Breast epithelium (tissue), 4 donors: ENCODE data around the gene APBA1. TPM values are rescaled to one million over a fixed set of nuclear protein-coding genes. Genes with fewer than 3 reads are reported as not detected.

Experiments used
- DNase-seq, 2 donors: peaks; one replicate each; pipeline ENCODE4 v3.0.0-alpha.2; 2019; ENCODE audit warnings: low spot score in 2 of 2
- H3K27ac ChIP-seq, 2 donors: fragments of 200-600 bp; sonication (generic) in 1 of 2; one replicate each; pipeline ENCODE4 v1.5.1; 2016 to 2019; ENCODE audit warnings: mild to moderate bottlenecking in 1 of 2
- H3K27me3 ChIP-seq, 2 donors: fragments of 200-600 bp; sonication (generic) in 1 of 2; one replicate each; pipeline versions ENCODE4 v1.5.1 to v1.6.0; 2017 to 2019; ENCODE audit warnings: control low read depth in 1 of 2, mild to moderate bottlenecking in 1 of 2
- H3K36me3 ChIP-seq: fragments of 200-600 bp; one replicate; pipeline ENCODE4 v1.5.1; 2019
- H3K4me1 ChIP-seq, 2 donors: fragments of 200-600 bp; sonication (generic); one replicate each; pipeline ENCODE4 v1.5.1; 2016 to 2019; ENCODE audit warnings: control low read depth in 1 of 2
- H3K4me3 ChIP-seq, 3 donors: fragments of 200-600 bp; sonication (generic); 1 replicate in 2 of 3; 2 replicates in 1 of 3; pipeline ENCODE4 v1.5.1; 2016 to 2019; ENCODE audit warnings: mild to moderate bottlenecking in 3 of 3, moderate library complexity in 2 of 3
- H3K9me3 ChIP-seq, 2 donors: fragments of 200-600 bp; sonication (generic) in 1 of 2; one replicate each; pipeline ENCODE4 v1.5.1; 2016 to 2019; ENCODE audit warnings: control low read depth in 1 of 2
- POLR2A ChIP-seq: fragments of 450-650 bp; IDR thresholded peaks from one replicate; pipeline ENCODE4 v1.6.1; 2016; ENCODE audit warnings: antibody characterized with exemption, mild to moderate bottlenecking, moderate library complexity
- POLR2AphosphoS5 ChIP-seq, 3 donors: sonication (generic); formaldehyde crosslinking; IDR thresholded peaks; one replicate each; pipeline ENCODE4 v1.6.1; 2017; ENCODE audit warnings: antibody characterized with exemption in 3 of 3
- intact Hi-C: fragments of 100-400 bp; cut with DNase I; formaldehyde crosslinking; loops from one replicate; pipeline ENCODE4 v1.15.1; 2023; ENCODE audit warnings: low total_unique reads
- total RNA-seq, 3 donors: library from RNA; depleted of rRNA; stranded (reverse); fragments of >200 nt; gene quantifications; one replicate each; pipeline ENCODE4 v1.1.0, GENCODE V29; 2016
- TF ChIP-seq, protein P1 (sequence below), 3 donors: fragments of 450-650 bp; IDR thresholded peaks; one replicate each; pipeline ENCODE4 v1.5.1; 2016 to 2017; ENCODE audit warnings: antibody characterized with exemption in 3 of 3, mild to moderate bottlenecking in 3 of 3, moderate library complexity in 3 of 3

Gene APBA1
- total RNA-seq, 3 donors from 2014 or later, result 6.9 to 8.0 (median 7.8) TPM

GRCh38 chr9:69615880-69616279 is 56.3 kb downstream of the APBA1 start:
- Histone ChIP-seq H3K27me3 (no peaks in the 10 kb centered on the region), H3K4me1 (no peaks in the 10 kb centered on the region), H3K36me3 (no peaks in the 10 kb centered on the region), H3K9me3 (no peaks in the 10 kb centered on the region), H3K27ac (no peak overlapping the region), H3K4me3 (no peak overlapping the region)
- no peak for TF ChIP-seq POLR2A
- TF ChIP-seq, protein P1, sequence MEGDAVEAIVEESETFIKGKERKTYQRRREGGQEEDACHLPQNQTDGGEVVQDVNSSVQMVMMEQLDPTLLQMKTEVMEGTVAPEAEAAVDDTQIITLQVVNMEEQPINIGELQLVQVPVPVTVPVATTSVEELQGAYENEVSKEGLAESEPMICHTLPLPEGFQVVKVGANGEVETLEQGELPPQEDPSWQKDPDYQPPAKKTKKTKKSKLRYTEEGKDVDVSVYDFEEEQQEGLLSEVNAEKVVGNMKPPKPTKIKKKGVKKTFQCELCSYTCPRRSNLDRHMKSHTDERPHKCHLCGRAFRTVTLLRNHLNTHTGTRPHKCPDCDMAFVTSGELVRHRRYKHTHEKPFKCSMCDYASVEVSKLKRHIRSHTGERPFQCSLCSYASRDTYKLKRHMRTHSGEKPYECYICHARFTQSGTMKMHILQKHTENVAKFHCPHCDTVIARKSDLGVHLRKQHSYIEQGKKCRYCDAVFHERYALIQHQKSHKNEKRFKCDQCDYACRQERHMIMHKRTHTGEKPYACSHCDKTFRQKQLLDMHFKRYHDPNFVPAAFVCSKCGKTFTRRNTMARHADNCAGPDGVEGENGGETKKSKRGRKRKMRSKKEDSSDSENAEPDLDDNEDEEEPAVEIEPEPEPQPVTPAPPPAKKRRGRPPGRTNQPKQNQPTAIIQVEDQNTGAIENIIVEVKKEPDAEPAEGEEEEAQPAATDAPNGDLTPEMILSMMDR (IDR thresholded peaks at IDR 0.05), result no peak
- TF ChIP-seq POLR2AphosphoS5 (IDR thresholded peaks at IDR 0.05), result no peak
- DNase-seq, result no peak
- intact Hi-C loops, result no loop called here

GRCh38 chr9:69611221-69611620 is 61.0 kb downstream of the APBA1 start:
- no peaks in the 10 kb centered on the region for H3K36me3 ChIP-seq
- no peaks in the 10 kb centered on the region for H3K4me1 ChIP-seq
- no peak overlapping the region for H3K27ac ChIP-seq
- no peaks in the 10 kb centered on the region for H3K27me3 ChIP-seq
- no peak overlapping the region for H3K4me3 ChIP-seq
- DNase-seq, result no peak
- TF ChIP-seq, protein P1 (IDR thresholded peaks at IDR 0.05), result no peak
- no peak for TF ChIP-seq POLR2AphosphoS5 (IDR thresholded peaks at IDR 0.05)
- no peak for TF ChIP-seq POLR2A
- intact Hi-C loops, result no loop called here
- no peaks in the 10 kb centered on the region for H3K9me3 ChIP-seq

- Histone ChIP-seq H3K4me3 (no peak overlapping the region), H3K27me3 (no peaks in the 10 kb centered on the region), H3K4me1 (no peaks in the 10 kb centered on the region), H3K27ac (no peak overlapping the region), H3K36me3 (no peaks in the 10 kb centered on the region), H3K9me3 (no peaks in the 10 kb centered on the region)
- DNase-seq, result no peak
- intact Hi-C loops, result no loop called here
- TF ChIP-seq POLR2A (no peak), POLR2AphosphoS5 (IDR thresholded peaks at IDR 0.05) (no peak)
- TF ChIP-seq, protein P1 (IDR thresholded peaks at IDR 0.05), result no peak
Observed at GRCh38 chr9:69609156-69609555, 63.0 kb downstream of the APBA1 start.

DNA sequence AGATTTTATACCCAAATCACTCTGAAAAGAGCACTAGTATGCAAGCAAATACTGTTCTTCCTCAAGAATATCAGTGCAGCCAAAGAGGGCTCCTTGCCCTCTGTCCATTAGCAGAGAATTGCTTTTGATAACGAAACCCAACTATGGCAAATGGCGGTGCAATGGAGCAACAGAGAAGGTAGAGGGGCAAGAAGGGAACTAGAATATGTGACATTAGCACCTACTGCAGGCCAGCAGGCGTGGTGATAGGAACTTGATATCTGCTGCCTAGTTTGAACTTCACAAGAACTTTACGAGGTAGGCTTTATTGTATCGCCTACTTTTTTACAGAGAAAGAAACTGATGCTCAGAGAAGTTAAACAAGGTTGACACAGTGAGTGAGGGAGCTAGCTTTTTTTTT is 66.1 kb downstream of the APBA1 start:
- intact Hi-C loops, result no loop called here
- DNase-seq, result no peak
- H3K27me3 ChIP-seq, result no peaks in the 10 kb centered on the region
- no peaks in the 10 kb centered on the region for H3K36me3 ChIP-seq
- TF ChIP-seq POLR2A, result no peak
- TF ChIP-seq, protein P1 (IDR thresholded peaks at IDR 0.05), result no peak
- TF ChIP-seq POLR2AphosphoS5 (IDR thresholded peaks at IDR 0.05), result no peak
- no peak overlapping the region for H3K27ac ChIP-seq
- no peak overlapping the region for H3K4me3 ChIP-seq
- no peaks in the 10 kb centered on the region for H3K4me1 ChIP-seq
- H3K9me3 ChIP-seq, result no peaks in the 10 kb centered on the region

- no peak overlapping the region for H3K27ac ChIP-seq
- intact Hi-C loops, result no loop called here
Observed at GRCh38 chr9:69605406-69605805, 66.8 kb downstream of the APBA1 start.

More at GRCh38 chr9:69605406-69605805, 66.8 kb downstream of the APBA1 start:
- H3K27me3 ChIP-seq, result no peaks in the 10 kb centered on the region
- H3K4me3 ChIP-seq, result no peak overlapping the region
- H3K9me3 ChIP-seq, result no peaks in the 10 kb centered on the region
- TF ChIP-seq POLR2A (no peak), POLR2AphosphoS5 (IDR thresholded peaks at IDR 0.05) (no peak)
- TF ChIP-seq, protein P1 (IDR thresholded peaks at IDR 0.05), result no peak
- DNase-seq, result no peak
- H3K4me1 ChIP-seq, result no peaks in the 10 kb centered on the region
- no peaks in the 10 kb centered on the region for H3K36me3 ChIP-seq
